Measurements from ENCODE around the gene HOXA2.

Gene HOXA2

DNA sequence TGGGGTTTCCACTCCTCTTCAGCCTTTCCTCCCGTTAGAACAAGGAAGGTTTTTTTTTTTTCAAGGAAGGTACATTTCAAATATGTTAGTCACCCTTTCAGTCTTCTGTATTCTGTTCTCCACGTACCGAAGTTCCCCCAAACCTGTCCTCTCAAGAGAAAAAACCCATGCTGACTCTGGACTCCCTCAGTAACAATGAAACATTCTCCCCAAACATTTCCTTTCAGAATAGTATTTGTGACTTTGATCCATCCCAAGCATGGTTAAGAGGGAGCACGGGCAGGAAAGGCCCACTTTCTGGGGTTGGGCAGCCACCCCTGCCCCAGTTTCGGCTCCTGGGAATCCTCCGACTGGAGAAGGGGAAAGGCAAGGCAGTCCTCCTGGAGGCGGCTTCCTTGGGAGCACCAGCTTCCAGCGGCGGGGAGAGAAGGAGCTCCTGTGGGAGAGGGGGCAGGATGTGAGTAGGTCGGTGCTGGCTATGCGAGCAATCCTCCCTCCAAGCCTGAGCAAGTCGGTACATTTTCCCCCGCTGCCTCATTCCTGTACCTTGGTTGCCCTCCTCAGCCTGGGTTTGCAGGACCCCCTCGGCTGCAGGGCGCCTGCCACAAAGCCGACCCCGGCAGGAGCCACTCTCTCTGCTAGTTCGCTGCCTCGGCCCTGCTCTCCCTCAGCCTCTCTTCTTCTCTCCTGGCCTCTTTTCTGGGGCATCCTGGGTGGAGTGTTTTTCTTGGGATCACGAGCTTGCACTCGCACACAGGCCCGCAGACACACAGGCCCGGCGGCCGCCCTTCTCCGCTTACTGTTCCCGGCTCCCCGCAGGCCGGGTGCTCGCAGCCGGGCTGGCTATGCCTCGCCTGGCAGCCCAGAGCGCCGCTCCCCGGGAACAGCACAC lies 4.6 kb downstream of the HOXA2 start:
- no peak for DNase-seq

DNA sequence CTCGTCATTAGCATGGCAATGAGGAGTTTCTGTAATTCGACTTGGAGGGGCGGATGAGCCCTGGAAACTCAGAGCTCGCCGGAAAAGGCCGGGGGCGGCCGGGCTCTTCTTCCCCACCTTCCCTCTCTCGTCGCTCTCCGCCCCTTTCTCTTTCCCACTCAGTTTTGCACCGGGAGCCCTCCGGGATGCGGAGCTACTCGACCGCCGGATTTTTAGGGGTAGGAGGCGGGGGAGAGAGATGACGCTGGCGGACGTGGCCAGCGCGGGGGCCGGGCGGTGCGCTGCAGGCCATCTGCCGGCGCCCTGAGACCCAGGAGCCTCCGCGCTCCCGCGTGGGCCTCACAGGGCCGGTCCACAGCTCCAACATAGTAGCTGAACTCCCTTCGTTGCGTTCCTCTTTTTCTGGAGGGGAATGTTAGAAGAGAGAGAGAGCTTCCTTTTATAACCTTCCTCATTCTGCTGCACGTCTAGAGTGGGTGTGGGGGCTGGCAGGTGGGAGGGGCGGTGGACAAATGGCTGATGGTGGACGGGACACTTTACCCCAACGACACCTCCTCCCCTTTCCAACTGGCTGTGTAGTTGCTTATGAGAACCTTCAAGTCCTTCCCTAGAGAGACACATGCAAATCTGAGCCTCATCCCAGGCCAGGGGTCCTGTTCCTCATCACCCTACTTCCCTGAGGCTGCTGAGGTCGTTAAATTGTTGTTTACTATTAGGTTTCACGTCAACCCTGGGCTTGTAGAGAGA lies 5.5 kb downstream of the HOXA2 start:
- DNase-seq = no peak

DNA sequence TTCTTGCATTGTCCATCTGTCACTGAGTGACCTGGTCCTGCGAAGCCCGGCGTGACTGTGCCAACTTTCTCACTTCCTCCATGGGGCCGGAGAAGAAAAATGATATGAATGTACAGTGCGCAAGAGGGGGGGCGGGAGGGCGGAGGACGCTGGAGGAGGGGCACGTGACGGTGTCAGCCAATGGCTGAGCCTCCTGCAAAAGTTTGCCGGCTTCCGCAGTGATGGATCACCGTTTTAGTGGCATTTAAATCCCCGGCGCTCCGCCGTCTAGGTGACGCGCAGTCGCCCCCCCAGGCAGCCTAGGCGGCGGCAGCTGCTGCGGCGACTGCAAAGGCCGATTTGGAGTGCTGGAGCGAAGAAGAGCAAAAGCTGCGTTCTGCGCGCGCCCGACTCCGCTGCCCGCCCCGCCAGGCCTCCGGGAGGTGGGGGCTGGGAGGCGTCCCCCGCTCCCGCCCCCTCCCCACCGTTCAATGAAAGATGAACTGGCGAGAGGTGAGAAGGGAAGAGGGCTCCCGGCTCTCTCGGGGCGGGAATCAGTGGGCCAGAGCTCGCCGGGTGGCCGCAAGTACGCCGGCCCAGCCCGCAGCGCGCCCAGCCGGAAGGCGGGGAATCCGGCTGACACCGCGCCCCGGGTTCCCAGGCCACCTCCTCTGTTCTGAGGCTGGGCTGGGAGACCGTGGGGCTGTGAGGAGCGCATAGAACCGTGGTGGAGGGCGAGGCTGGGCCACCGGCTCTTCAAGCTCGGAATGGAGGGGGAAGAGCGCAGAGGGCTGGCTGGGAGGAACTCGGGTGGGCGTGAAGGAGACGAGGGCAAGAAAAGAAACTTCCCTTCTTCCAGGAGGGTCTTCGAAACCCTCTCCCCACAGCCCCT lies 6.4 kb downstream of the HOXA2 start, which contains the start of gene HOXA1:
HOXA1 (minus strand) TSS at position 104 of the 871 bp plus-strand sequence; CDS start at position 16, 88 bp downstream.
- DNase-seq = no peak

DNA sequence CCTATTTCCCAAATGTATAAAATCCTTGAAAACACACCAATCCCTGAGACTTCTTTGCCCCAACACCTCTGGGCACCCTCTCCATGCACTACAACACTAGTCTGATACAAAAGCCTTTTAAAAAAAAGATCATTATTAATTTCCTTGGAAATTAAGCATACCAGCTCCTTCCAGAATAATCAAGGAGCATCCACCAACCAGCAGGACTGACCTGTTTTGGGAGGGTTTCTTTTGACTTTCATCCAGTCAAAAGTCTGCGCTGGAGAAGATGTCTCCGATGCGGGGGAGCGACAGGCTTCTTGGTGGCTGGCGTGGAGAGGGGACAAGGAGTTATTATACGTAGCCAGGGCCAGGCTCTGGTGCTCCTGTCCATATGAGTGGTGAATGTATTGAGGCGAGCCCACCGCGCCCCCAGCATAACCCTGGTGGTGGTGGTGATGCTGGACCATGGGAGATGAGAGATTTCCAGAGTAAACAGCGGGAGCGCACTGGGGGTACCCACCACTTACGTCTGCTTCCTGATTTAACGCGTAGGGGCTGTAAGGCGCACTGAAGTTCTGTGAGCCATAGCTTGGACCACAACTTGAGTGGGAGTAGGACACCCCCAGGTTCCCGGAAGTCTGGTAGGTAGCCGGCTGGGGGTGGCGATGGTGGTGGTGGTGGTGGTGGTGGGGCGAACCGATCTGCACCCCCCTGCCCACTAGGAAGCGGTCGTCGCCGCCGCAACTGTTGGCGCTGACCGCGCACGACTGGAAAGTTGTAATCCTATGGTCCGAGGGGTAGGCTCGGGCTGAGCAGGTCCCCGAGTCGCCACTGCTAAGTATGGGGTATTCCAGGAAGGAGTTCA lies 7.2 kb downstream of the HOXA2 start:
- no peak for DNase-seq

DNA sequence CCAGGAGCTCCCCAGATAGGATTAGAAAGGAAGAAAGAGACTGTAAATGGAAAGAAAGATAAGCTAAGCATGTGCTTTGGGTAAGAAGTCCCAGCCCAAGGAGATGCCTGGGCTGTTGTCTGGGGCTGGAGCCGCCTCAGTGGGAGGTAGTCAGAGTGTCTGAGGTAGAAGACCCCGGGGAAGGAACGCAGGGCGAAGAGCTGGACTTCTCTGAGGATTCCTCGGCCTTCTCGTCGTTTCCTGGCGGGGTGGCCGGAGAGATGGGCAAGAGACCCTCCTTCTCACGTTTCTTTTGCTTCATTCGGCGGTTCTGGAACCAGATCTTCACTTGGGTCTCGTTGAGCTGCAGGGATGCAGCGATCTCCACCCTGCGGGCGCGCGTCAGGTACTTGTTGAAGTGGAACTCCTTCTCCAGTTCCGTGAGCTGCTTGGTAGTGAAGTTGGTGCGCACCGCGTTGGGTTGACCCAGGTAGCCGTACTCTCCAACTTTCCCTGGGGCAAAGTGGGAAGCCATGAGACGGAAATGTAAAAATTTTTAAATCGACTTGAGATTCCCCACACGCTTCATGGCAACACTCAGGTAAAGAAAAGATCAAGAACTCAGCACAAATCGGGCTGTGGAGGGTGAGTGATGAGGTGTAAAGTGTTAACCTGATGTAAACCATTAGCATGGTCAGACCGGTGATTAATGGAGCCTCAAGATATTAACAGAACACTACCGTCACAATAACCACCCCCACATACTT lies 8.0 kb downstream of the HOXA2 start:
- no peak for DNase-seq

DNA sequence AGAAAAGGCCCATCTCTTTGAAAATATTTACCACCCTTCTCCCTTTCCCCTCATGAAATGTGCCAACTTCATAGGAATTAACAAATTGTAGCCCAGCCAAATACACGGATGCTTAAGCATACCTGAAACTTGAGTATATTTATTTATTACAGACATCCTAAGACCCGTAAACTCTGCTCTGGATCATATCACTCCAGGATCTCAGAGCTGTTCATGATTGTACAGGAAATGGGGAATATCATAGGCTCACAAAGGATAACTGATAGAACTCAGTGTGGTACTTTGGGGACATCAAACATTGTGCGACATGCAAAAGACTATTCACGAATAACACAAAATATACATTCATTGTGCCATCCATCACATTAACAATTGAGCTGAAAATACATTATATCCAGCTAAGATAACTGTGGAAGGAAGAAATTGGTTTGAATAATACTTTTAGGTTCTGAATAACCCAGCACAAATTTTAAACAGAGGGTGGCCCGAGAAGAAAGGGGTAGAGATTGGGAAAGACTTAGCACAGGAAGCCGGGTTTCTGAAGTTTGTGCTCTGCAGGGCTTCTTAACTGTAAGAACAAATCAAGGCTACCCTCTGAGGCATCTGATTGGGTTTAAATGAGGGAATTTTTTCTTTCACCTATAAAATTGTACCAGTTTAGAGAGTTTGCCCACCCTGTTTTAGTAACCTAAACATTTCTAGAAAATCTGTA lies 9.1 kb downstream of the HOXA2 start:
- no peak for DNase-seq

DNA sequence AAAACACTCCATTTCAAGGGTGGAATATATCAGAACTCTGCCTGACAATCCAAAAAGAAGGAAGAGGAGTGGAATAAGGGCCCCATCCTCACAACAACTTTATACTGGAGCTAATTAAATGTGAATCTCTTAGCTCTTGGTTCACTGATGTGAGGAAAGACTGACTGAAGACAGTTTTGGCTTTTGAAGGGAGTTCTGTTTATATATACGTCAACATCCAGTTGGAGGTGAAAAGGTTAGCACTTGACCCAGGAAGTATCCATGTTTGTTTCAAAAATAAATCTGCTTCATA lies 9.7 kb downstream of the HOXA2 start:
- DNase-seq = no peak

DNA sequence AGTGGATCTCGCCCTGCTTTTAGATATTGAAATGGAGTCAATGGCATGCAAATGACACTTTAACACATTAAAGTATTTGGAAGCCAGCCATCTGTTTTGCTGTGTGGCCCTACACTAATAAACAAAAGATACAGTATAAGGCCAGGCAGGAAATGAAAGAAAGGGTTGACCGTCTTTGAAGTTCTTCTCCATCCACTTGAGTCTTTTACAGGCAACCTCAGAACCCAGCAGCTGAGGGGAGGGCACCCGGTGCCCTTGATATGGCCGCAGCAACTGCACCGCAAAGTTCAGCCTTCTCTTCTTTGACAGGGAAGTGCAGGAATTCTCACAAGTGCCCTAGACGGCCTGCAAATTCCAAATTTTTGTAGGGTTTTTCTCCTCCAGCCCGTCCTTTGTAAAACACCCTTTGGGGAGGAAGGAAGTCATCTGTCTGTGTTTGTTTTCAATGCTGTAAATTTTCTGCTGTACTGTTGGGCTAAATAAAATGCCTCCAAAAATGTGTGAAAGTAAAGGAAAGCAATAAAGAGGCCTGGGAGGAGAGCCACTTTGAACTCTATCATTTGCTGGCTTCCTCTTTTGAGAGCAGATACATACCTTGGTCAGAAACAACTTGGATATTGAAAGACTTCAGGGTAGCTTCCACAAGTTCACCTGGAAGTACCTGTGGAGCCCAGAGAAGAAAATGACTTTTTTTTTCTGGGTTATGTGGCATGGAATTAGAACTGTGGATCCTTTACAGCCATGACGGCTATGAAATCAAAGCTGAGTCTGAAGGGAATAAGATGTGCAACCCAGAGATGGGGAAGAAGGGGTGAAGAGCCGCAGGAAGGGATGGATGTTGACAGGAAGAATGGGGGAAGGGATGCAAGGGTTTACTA lies 10.3 kb downstream of the HOXA2 start:
- no peak for DNase-seq

DNA sequence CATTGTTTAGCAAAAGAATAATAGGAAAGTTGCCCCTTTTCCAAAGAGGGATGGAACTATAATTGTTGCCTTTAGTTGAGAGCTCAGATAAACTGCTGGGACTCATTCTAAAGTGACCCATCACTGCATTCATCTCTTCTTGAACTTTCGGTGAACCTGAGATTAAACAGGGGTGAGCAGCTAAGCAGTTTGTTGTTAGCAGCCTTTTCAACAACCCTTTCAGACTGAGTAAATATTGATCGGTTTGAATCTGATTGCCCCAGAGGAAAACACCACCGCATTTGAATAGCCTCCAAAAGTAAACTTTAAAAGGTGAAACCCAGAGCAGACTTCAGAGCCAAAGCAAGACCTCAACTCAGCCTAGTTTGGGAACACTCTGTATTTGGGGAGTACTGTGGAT lies 11.4 kb downstream of the HOXA2 start:
- no peak for DNase-seq

DNA sequence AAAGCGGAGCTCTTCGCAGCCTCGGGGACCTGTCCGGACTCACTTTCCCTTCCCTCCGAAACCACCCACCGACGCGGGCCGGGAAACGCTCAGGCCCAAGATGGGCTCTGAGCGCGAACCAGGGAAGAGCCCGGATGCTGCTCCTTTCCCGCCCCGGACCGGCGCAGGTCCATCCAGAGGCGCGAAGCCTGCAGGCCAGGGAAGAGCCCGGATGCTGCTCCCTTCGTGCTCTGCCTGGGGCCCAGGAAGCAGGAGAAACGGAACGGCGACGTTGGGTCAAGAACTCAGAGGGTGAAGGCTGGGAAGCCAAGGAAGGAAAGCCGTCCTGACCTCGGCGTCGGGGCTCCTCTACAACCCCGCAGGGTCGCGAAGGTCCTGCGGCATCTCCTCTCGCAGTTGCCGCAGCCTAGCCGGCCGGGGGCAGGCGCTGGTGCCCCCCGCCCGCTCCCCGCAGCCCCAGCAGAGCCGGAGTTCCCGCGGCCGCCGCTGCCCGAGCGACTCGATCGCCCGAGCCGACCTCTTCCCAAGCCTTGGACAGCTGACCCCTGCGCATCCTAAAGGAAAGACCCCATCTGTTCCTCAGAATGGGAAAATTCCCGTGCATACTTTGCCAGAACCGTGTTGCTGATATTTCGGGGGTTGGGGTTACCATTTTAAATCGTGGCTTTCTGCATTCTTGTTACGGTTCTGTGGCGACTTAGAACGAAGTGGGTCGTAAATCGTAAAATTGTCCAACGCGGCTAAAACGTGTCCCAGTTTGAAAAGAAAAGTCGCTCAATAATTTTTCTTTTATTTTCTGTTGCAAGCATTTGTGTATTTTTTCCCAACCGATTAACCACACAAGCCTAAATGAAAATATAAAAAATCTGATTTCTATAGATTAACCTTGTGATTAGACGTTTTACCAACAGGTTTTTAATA lies 14.2 kb downstream of the HOXA2 start:
- no peak for DNase-seq

DNA sequence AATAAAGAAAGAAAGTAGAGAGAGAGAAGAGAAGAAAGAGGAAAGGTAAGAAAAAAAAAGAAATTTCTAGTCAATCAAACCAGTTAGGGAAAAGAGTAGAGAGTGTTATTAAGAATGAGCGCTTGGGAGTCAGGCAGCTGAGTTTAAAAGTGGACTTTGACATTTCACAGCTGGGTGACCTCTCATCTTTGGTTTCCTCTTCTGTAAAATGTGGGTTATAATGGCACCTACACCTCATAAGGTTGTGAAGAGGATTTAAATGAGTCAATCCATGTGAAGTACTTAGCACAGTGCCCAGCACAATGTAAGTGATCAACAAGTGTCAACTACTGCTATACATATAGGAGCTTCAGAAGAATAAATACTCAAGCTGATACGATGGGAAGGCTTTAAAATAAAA lies 18.8 kb downstream of the HOXA2 start:
- no peak for DNase-seq

DNA sequence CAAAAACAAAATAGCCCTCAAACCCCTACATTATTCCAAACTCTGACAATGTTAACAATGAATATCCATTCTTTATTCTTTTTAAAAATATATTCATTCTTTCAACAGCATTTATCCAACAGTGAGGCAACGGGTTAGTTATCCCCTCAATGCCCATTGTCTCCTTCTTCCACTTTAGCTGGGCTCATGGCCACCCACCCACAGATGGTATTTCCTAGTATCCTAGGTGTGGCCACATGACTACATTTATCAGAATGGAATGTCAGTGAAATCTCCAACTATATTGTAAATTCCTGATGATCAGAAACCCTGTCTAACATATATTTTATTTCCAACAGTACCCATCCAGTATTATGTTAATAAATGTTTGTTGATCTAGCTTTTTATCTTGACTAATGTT lies 20.3 kb downstream of the HOXA2 start:
- no peak for DNase-seq

DNA sequence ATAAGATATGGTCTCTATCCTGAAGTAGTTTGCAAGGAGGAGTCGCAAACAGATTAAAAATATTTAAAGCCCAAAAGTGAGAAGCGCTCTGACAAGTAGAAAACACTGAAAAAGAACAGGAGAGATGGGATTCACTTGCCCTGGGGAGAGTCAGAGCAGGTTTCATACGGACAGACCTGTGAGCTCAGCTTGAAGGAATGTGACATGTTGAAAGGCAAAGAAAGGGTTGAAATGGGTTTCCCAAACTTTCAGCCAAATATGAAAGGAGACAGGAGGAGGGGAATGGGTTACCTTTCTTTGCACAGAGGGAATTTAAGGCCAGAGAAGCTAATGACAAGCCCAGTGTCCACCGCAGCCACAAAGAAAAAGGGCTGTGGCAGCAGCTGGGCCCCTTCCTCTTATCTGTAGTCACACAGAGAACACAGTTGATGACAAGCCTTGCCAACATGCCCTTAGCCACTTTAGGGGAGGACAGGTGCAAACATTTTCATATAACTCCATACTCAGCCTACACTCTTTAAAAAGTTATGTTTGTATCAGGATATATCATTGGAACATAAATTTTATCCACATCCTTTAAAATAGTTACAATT lies 21.5 kb downstream of the HOXA2 start:
- DNase-seq = no peak

DNA sequence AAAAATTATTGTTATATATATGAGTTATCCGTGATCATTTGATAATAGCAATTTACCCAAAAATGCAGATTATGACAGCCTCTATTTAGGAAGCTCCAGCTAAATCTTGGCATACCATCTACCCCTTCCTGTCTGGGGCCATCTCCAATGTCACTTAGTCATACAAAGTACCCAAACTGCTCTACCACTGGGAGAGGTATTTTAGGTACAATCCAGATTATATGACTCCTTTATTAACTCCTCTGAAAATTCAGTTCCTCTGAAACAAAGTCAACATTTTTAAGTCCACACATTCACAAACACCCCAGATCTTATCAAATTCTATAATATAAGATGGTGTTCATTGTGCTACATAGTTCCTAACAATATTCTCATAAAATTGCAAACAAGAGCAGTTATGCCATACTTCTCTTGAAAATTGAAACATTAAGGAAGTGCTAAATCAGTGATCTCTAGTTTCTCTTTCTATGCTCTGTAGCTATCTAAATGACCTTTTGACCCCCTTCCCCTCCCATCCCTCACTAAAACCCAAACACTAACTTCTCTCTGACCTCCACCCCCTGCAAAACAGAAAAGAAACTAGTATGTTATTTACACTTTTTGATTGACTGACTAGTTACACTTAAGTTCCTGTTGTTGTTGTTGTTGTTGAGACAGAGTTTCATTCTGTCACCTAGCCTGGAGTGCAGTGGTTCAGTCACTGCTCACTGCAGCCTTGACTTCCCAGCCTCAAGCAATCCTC lies 23.1 kb downstream of the HOXA2 start:
- no peak for DNase-seq

DNA sequence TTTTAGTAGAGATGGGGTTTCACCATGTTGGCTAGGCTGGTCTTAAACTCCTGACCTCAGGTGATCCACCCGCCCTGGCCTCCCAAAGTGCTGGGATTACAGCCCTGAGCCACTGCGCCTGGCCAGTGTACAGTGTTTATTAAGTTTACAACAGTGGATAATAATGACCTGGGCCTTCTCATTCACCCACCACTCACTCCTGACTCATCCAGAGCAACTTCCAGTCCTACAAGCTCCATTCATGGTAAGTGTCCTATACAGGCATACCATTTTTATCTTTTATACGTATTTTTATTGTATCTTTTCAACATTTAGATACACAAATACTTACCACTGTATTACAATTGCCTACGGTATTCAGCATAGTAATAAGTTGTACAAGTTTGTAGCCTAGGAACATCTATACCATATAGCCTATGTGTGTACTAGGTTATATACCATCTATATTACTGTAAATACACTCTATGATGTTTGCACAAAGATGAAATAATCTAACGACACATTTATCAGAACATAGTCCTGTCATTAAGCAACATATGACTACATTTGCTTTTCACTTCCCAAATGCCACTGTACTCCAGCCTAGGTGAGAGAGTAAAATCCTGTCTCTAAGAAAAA lies 23.8 kb downstream of the HOXA2 start:
- DNase-seq = no peak

DNA sequence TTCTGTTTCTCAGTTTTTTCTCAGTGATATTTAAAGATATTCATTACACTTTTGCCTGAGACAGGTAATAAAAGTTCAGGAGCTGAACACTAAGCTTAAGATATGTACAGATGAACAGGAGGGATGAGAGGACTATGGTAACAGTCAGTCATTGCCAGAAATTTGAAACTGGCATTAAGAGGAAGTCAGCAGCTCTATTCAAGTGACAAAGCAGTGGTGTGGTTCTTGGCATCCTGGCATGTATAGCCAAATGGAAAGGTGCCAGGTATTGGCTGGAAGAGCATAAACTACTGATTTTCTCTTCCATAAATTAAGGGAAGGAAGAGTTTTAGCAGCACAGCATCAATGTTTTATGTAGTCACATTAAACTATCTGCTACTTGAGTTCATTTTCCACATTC lies 29.4 kb downstream of the HOXA2 start:
- DNase-seq = no peak

Data from 8988T (cell line).